ENCODE data around the gene UBA52.

The UBA52 gene

GRCh38 chr19:18566953-18567352 is 4.7 kb upstream of the UBA52 start:
- in situ Hi-C loops (cut with MboI; ENCODE audit: low pct_unique_long_range_greater_than_20kb, low sequenced_read_pairs, unreplicated experiment) = no loop called here
- no peak for TF ChIP-seq CTCF (IDR thresholded peaks at IDR 0.05; ENCODE audit: extremely low read depth, insufficient read depth, missing control alignments)
- no peak for DNase-seq (ENCODE audit: low spot score)

- no peak for TF ChIP-seq CTCF (IDR thresholded peaks at IDR 0.05; ENCODE audit: extremely low read depth, insufficient read depth, missing control alignments)
- no peak for DNase-seq (ENCODE audit: low spot score)
- in situ Hi-C loops (cut with MboI; ENCODE audit: low pct_unique_long_range_greater_than_20kb, low sequenced_read_pairs, unreplicated experiment) = no loop called here
These were observed 3.3 kb upstream of the UBA52 start for GRCh38 chr19:18568367-18568766.

GRCh38 chr19:18574691-18575291 is 3.1 kb downstream of the UBA52 start:
- no peak for DNase-seq (ENCODE audit: low spot score)
- TF ChIP-seq CTCF (IDR thresholded peaks at IDR 0.05; ENCODE audit: extremely low read depth, insufficient read depth, missing control alignments) = no peak
- in situ Hi-C loops (cut with MboI; ENCODE audit: low pct_unique_long_range_greater_than_20kb, low sequenced_read_pairs, unreplicated experiment) = no loop called here

GRCh38 chr19:18576383-18576782 is 4.7 kb downstream of the UBA52 start:
- no peak for DNase-seq (ENCODE audit: low spot score)
- in situ Hi-C loops (cut with MboI; ENCODE audit: low pct_unique_long_range_greater_than_20kb, low sequenced_read_pairs, unreplicated experiment) = no loop called here
- TF ChIP-seq CTCF (IDR thresholded peaks at IDR 0.05; ENCODE audit: extremely low read depth, insufficient read depth, missing control alignments) = no peak

GRCh38 chr19:18577365-18577914 is 5.8 kb downstream of the UBA52 start:
- in situ Hi-C loops (cut with MboI; ENCODE audit: low pct_unique_long_range_greater_than_20kb, low sequenced_read_pairs, unreplicated experiment) = no loop called here
- no peak for TF ChIP-seq CTCF (IDR thresholded peaks at IDR 0.05; ENCODE audit: extremely low read depth, insufficient read depth, missing control alignments)
- DNase-seq (ENCODE audit: low spot score) = no peak

- no peak for TF ChIP-seq CTCF (IDR thresholded peaks at IDR 0.05; ENCODE audit: extremely low read depth, insufficient read depth, missing control alignments)
- in situ Hi-C loops (cut with MboI; ENCODE audit: low pct_unique_long_range_greater_than_20kb, low sequenced_read_pairs, unreplicated experiment) = no loop called here
These were observed 8.7 kb downstream of the UBA52 start for GRCh38 chr19:18580311-18580710.

More at GRCh38 chr19:18580311-18580710, 8.7 kb downstream of the UBA52 start:
- no peak for DNase-seq (ENCODE audit: low spot score)

Data from GM13977 (cell line).